IMR-90 (cell line): ENCODE results near the gene MAGI2. TPM values are rescaled to one million over a fixed set of nuclear protein-coding genes. Genes with fewer than 3 reads are reported as not detected.

Experiments used
- ATAC-seq: fragments of 200-7000 bp; cut with Tn5 transposase; 2 replicates; pipeline ENCODE4 v1.9.1; 2020; ENCODE audit warnings: low read depth, mild to moderate bottlenecking, moderate library complexity
- BruUV-seq: library from RNA; stranded (reverse); fragments of 400-500 nt; replicated peaks from 2 replicates; lab custom pipeline; 2021; lab: Mats Ljungman, UMichigan
- CTCF ChIA-PET: fragments of 300-600 bp; formaldehyde crosslinking; extraction: SDS; loops from one replicate; lab custom pipeline; 2021; ENCODE audit warnings: antibody characterized with exemption; lab: Yijun Ruan, JAX
- POLR2A ChIA-PET: fragments of 300-600 bp; sonication (Branson Sonifier 250); formaldehyde crosslinking; loops from one replicate; lab custom pipeline; 2022; ENCODE audit warnings: antibody characterized with exemption; ENCODE audit not compliant: unreplicated experiment; lab: Charles Lee
- DNase-seq: peaks from one replicate; pipeline ENCODE4 v3.0.0; 2013
- H2AFZ ChIP-seq: replicated peaks from 2 replicates; pipeline ENCODE3; 2013; ENCODE audit warnings: low read length, mild to moderate bottlenecking; ENCODE audit not compliant: poor library complexity
- H2AK5ac ChIP-seq: 2 replicates; pipeline ENCODE4 v1.6.1; 2013; ENCODE audit warnings: low read depth, low read length, inconsistent platforms
- H2AK9ac ChIP-seq: replicated peaks from 2 replicates; pipeline ENCODE3; 2013; ENCODE audit warnings: mild to moderate bottlenecking, low read depth, low read length, moderate library complexity; ENCODE audit not compliant: poor library complexity
- H2BK120ac ChIP-seq: 2 replicates; pipeline ENCODE4 v1.6.1; 2013; ENCODE audit warnings: low read depth, low read length, inconsistent platforms
- H2BK15ac ChIP-seq: 3 replicates; pipeline ENCODE4 v1.6.1; 2013; ENCODE audit warnings: low read depth, low read length, inconsistent platforms
- H2BK20ac ChIP-seq: 2 replicates; pipeline ENCODE4 v1.6.1; 2013; ENCODE audit warnings: low read depth, mild to moderate bottlenecking, inconsistent platforms, low read length, moderate library complexity
- H2BK5ac ChIP-seq: 2 replicates; pipeline ENCODE4 v1.6.1; 2013; ENCODE audit warnings: mild to moderate bottlenecking, low read depth, low read length, inconsistent platforms; ENCODE audit not compliant: poor library complexity, severe bottlenecking
- H3K14ac ChIP-seq: replicated peaks from 2 replicates; pipeline ENCODE4 v1.6.1; 2013; ENCODE audit warnings: low read depth, low read length, inconsistent platforms
- H3K18ac ChIP-seq: 2 replicates; pipeline ENCODE4 v1.6.1; 2013; ENCODE audit warnings: low read depth, low read length, control low read depth
- H3K23ac ChIP-seq: 2 replicates; pipeline ENCODE4 v1.6.1; 2013; ENCODE audit warnings: low read depth, low read length, inconsistent platforms
- H3K27ac ChIP-seq: 2 replicates; pipeline ENCODE4 v1.5.1; 2013; ENCODE audit warnings: mild to moderate bottlenecking, control low read depth, low read length; ENCODE audit not compliant: insufficient read depth
- H3K27me3 ChIP-seq: 2 replicates; pipeline ENCODE4 v1.6.1; 2013; ENCODE audit warnings: low read length; ENCODE audit not compliant: control insufficient read depth, insufficient read depth
- H3K36me3 ChIP-seq: 2 replicates; pipeline ENCODE4 v1.6.1; 2013; ENCODE audit warnings: low read length, mixed read lengths; ENCODE audit not compliant: control insufficient read depth, insufficient read depth
- H3K4ac ChIP-seq: 2 replicates; pipeline ENCODE4 v1.6.1; 2013; ENCODE audit warnings: low read depth, low read length, inconsistent platforms
- H3K4me1 ChIP-seq: 2 replicates; pipeline ENCODE4 v1.6.1; 2013; ENCODE audit warnings: low read length, mixed read lengths; ENCODE audit not compliant: control insufficient read depth, insufficient read depth
- H3K4me2 ChIP-seq: 2 replicates; pipeline ENCODE4 v1.6.1; 2013; ENCODE audit warnings: low read depth, mild to moderate bottlenecking, control low read depth, low read length, moderate library complexity
- H3K4me3 ChIP-seq: 2 replicates; pipeline ENCODE4 v1.5.1; 2013; ENCODE audit warnings: low read depth, mild to moderate bottlenecking, control low read depth, low read length, moderate library complexity; ENCODE audit not compliant: insufficient read depth
- H3K56ac ChIP-seq: 2 replicates; pipeline ENCODE4 v1.6.1; 2013; ENCODE audit warnings: low read length, inconsistent platforms; ENCODE audit not compliant: insufficient read depth; ENCODE audit errors: extremely low read depth
- H3K79me1 ChIP-seq, 2 experiments: 2 replicates each; pipeline ENCODE4 v1.6.1; 2013; ENCODE audit warnings: low read length in 2 of 2, inconsistent platforms in 1 of 2, low read depth in 1 of 2
- H3K9ac ChIP-seq: 2 replicates; pipeline ENCODE4 v1.6.1; 2013; ENCODE audit warnings: low read depth, low read length, control low read depth
- H3K9me1 ChIP-seq: 2 replicates; pipeline ENCODE4 v1.6.1; 2013; ENCODE audit warnings: low read length, inconsistent platforms; ENCODE audit not compliant: insufficient read depth
- H3K9me3 ChIP-seq: 2 replicates; pipeline ENCODE4 v1.6.1; 2013; ENCODE audit warnings: low read length; ENCODE audit not compliant: control insufficient read depth, insufficient read depth
- H4K20me1 ChIP-seq: 2 replicates; pipeline ENCODE4 v1.6.1; 2013; ENCODE audit warnings: low read length, inconsistent platforms; ENCODE audit not compliant: insufficient read depth
- H4K5ac ChIP-seq: 2 replicates; pipeline ENCODE4 v1.6.1; 2013; ENCODE audit warnings: mild to moderate bottlenecking, low read depth, low read length, control low read depth
- H4K8ac ChIP-seq, 2 experiments: 2 replicates each; pipeline ENCODE4 v1.6.1; 2013; ENCODE audit warnings: low read depth in 2 of 2, low read length in 2 of 2, control low read depth in 1 of 2, inconsistent platforms in 1 of 2
- H4K91ac ChIP-seq: 2 replicates; pipeline ENCODE4 v1.6.1; 2013; ENCODE audit warnings: low read depth, low read length, inconsistent platforms; ENCODE audit not compliant: insufficient read depth
- BHLHE40 ChIP-seq: fragments of 150-350 bp; IDR thresholded peaks from 2 replicates; pipeline ENCODE4 v1.6.1; 2016; ENCODE audit warnings: mild to moderate bottlenecking, low read depth, low read length
- CEBPB ChIP-seq: IDR thresholded peaks from 2 replicates; pipeline ENCODE4 v1.6.1; 2012; ENCODE audit warnings: low read depth, low read length, improper control_type of control experiment
- CHD1 ChIP-seq: IDR thresholded peaks from 2 replicates; pipeline ENCODE4 v1.6.1; 2012; ENCODE audit warnings: low read depth, low read length, improper control_type of control experiment
- CTCF ChIP-seq: conservative IDR thresholded peaks from 2 replicates; pipeline ENCODE4 v1.5.1; 2012; ENCODE audit warnings: mild to moderate bottlenecking, low read depth, low read length, improper control_type of control experiment
- ELK1 ChIP-seq: fragments of 150-350 bp; IDR thresholded peaks from 2 replicates; pipeline ENCODE4 v1.6.1; 2016; ENCODE audit warnings: low read depth, mild to moderate bottlenecking, low read length, moderate library complexity, borderline replicate concordance
- FOS ChIP-seq: fragments of 150-350 bp; IDR thresholded peaks from 2 replicates; pipeline ENCODE4 v1.6.1; 2016; ENCODE audit warnings: low read depth, low read length
- MAFK ChIP-seq: IDR thresholded peaks from 2 replicates; pipeline ENCODE4 v1.6.1; 2012; ENCODE audit warnings: low read depth, low read length, improper control_type of control experiment
- MAZ ChIP-seq: IDR thresholded peaks from 2 replicates; pipeline ENCODE4 v1.6.1; 2012; ENCODE audit warnings: low read depth, mild to moderate bottlenecking, low read length, improper control_type of control experiment, moderate library complexity, borderline replicate concordance
- MXI1 ChIP-seq: IDR thresholded peaks from 2 replicates; pipeline ENCODE4 v1.6.1; 2012; ENCODE audit warnings: low read depth, mild to moderate bottlenecking, low read length, moderate library complexity, borderline replicate concordance
- POLR2A ChIP-seq: IDR thresholded peaks from 2 replicates; pipeline ENCODE4 v1.6.1; 2012; ENCODE audit warnings: mild to moderate bottlenecking, low read depth, low read length
- RAD21 ChIP-seq: IDR thresholded peaks from 2 replicates; pipeline ENCODE4 v1.6.1; 2012; ENCODE audit warnings: low read length, improper control_type of control experiment
- RCOR1 ChIP-seq: IDR thresholded peaks from 2 replicates; pipeline ENCODE4 v1.6.1; 2012; ENCODE audit warnings: mild to moderate bottlenecking, low read length, improper control_type of control experiment; ENCODE audit not compliant: insufficient replicate concordance
- SMC3 ChIP-seq: fragments of 150-350 bp; IDR thresholded peaks from 2 replicates; pipeline ENCODE4 v1.6.1; 2016; ENCODE audit warnings: low read depth, mild to moderate bottlenecking, antibody characterized with exemption, low read length, moderate library complexity
- USF2 ChIP-seq: fragments of 150-350 bp; IDR thresholded peaks from 2 replicates; pipeline ENCODE4 v1.6.1; 2017; ENCODE audit warnings: mild to moderate bottlenecking, antibody characterized with exemption, low read length, low read depth
- WGBS, 2 experiments: methylation state at CpG; one replicate each; pipeline versions ENCODE4 v1.1.5 to v1.1.7; 2013; ENCODE audit warnings: missing lambda C conversion rate in 2 of 2; ENCODE audit not compliant: insufficient read length in 1 of 2; ENCODE audit errors: extremely low coverage in 2 of 2; 5-methylcytosine and 5-hydroxymethylcytosine counted together
- dilution Hi-C: fragments of 300-500 bp; cut with HindIII; formaldehyde crosslinking; loops from one replicate; pipeline ENCODE4 v1.14.3; 2018; ENCODE audit warnings: low sequenced_read_pairs; ENCODE audit not compliant: unreplicated experiment
- in situ Hi-C: fragments of 300-500 bp; cut with MboI; formaldehyde crosslinking; loops from 3 replicates; pipeline ENCODE4 v1.14.3; 2019; ENCODE audit warnings: low sequenced_read_pairs, inconsistent platforms, mixed read lengths
- intact Hi-C: fragments of 100-400 bp; cut with micrococcal nuclease; formaldehyde crosslinking; loops from 2 replicates; pipeline ENCODE4 v1.10.0; 2022
- polyA plus RNA-seq, 3 experiments: library from polyadenylated mRNA; depleted of rRNA; stranded (reverse); fragments of >200 nt; gene quantifications; 2 replicates each; pipeline ENCODE4 v1.2.3, GENCODE V29; 2012; ENCODE audit warnings: low replicate concordance in 1 of 3
- total RNA-seq: library from RNA; depleted of rRNA; stranded (reverse); fragments of >200 nt; gene quantifications from 2 replicates; pipeline ENCODE4 v1.2.3, GENCODE V29; 2012

The MAGI2 gene
- total and polyA plus RNA-seq, 2 of the 4 experiments (the other 2 are of a cell fraction): 2.5 to 17.9 TPM

GRCh38 chr7:78140109-78140508 lies 1313.4 kb downstream of the MAGI2 start:
- H4K20me1 ChIP-seq: no peaks in the 10 kb centered on the region
- H3K9me3 ChIP-seq: no peaks in the 10 kb centered on the region
- peaks cover 7% of the 10 kb centered on the region for H3K4me1 ChIP-seq
- ATAC-seq (no peak), DNase-seq (no peak)
- H2BK20ac ChIP-seq: no peak overlapping the region
- H3K9ac ChIP-seq: no peak overlapping the region
- H3K27me3 ChIP-seq: no peaks in the 10 kb centered on the region
- H3K14ac ChIP-seq: no peak overlapping the region
- POLR2A ChIA-PET: no interaction called here
- no peak overlapping the region for H2BK15ac ChIP-seq
- no peak overlapping the region for H3K4ac ChIP-seq
- H3K36me3 ChIP-seq: no peaks in the 10 kb centered on the region
- H3K18ac ChIP-seq: no peak overlapping the region
- in situ Hi-C loops (loop anchor here (25.0 kb wide), 1 partner anchor 797 kb away; no protein-coding TSS in a partner anchor), dilution Hi-C loops (no loop called here), intact Hi-C loops (no loop called here)
- H3K79me1 ChIP-seq: no peaks in the 10 kb centered on the region; a peak in 1 of 4 replicates
- no peak overlapping the region for H4K5ac ChIP-seq
- H3K4me2 ChIP-seq: no peak overlapping the region
- no peak overlapping the region for H4K91ac ChIP-seq
- H3K56ac ChIP-seq: no peak overlapping the region
- H3K4me3 ChIP-seq: no peak overlapping the region
- H2BK5ac ChIP-seq: no peak overlapping the region
- no peak overlapping the region for H2AK9ac ChIP-seq
- H3K9me1 ChIP-seq: peaks cover 4% of the 10 kb centered on the region; the same call in 1 of the 2 replicates
- TF ChIP-seq CEBPB (no peak), FOS (no peak), CHD1 (no peak), POLR2A (no peak), ELK1 (no peak), SMC3 (no peak), RCOR1 (no peak), MXI1 (no peak), CTCF (no peak), USF2 (no peak), BHLHE40 (no peak), RAD21 (no peak), MAZ (no peak), MAFK (no peak)
- no TSS peak for BruUV-seq
- no peak overlapping the region for H2AFZ ChIP-seq
- H2BK120ac ChIP-seq: no peak overlapping the region
- no peak overlapping the region for H2AK5ac ChIP-seq
- H4K8ac ChIP-seq: no peak overlapping the region
- no peak overlapping the region for H3K27ac ChIP-seq
- WGBS, 2 experiments: 80% methylated on average over 1 of the region's 2 CpGs; no CpG with 5 or more reads in 1 of the 2 experiments
- CTCF ChIA-PET: no interaction called here
- H3K23ac ChIP-seq: no peak overlapping the region
